ENCODE measurements around the gene PHLDB3. TPM values are rescaled to one million over a fixed set of nuclear protein-coding genes. Genes with fewer than 3 reads are reported as not detected.

Gene PHLDB3
- total RNA-seq, 1 experiment from 2014 or later: 8.5 TPM

- no peak overlapping the region for H3K27ac ChIP-seq (ENCODE audit: insufficient read length, low read depth, low read length)
- H2BK15ac ChIP-seq (ENCODE audit: low read depth, low read length): no peak overlapping the region
- H4K8ac ChIP-seq (replicated peaks; ENCODE audit: insufficient read length, low read depth, low read length): no peak overlapping the region
- peaks cover 5 to 6% of the 10 kb centered on the region in 2 experiments for H3K4me1 Mint-ChIP-seq
- no peak overlapping the region for H2BK12ac ChIP-seq (ENCODE audit: insufficient read length, low read depth, low read length)
- no peak overlapping the region for H3K23ac ChIP-seq (ENCODE audit: insufficient read length, low read depth, low read length)
- no peaks in the 10 kb centered on the region for H3K79me1 ChIP-seq (ENCODE audit: insufficient read depth, low read depth, low read length, poor library complexity, severe bottlenecking)
- H3K4ac ChIP-seq (ENCODE audit: low read depth, low read length): no peak overlapping the region
- H3K27ac Mint-ChIP-seq: no peak overlapping the region
- H4K5ac ChIP-seq (ENCODE audit: insufficient read length, low read depth, low read length): no peak overlapping the region
- H2BK20ac ChIP-seq (ENCODE audit: low read depth, low read length, poor library complexity, severe bottlenecking): no peak overlapping the region
- H3K9me3 ChIP-seq (ENCODE audit: control insufficient read depth, low read depth, low read length): no peaks in the 10 kb centered on the region
- no CpG with 5 or more reads among the region's 14 CpGs for WGBS (ENCODE audit: extremely low coverage, insufficient read length, low lambda C conversion rate)
- H3K4me3 Mint-ChIP-seq: no peak overlapping the region; a peak in 1 of 5 replicates
- H3K9me3 Mint-ChIP-seq: peaks cover 2 to 10% of the 10 kb centered on the region in 2 experiments; a peak in 4 of 5 replicates
- peak; percentile 86 for DNase-seq
- H3K23me2 ChIP-seq (ENCODE audit: insufficient read length, low read depth, low read length, poor library complexity, severe bottlenecking): no peaks in the 10 kb centered on the region
- H2AK5ac ChIP-seq (ENCODE audit: insufficient read length, low read length): no peak overlapping the region
- H3K56ac ChIP-seq (ENCODE audit: insufficient read length, low read depth, low read length): no peak overlapping the region
- H3K79me2 ChIP-seq (ENCODE audit: insufficient read depth, low read length): no peaks in the 10 kb centered on the region
- H3K9ac ChIP-seq (ENCODE audit: extremely low read depth, insufficient read length, low read length): no peak overlapping the region
- H3K27me3 Mint-ChIP-seq (ENCODE audit: low read depth): peaks cover 22% of the 10 kb centered on the region
- no peaks in the 10 kb centered on the region for H4K20me1 ChIP-seq (ENCODE audit: control insufficient read depth, insufficient read depth, insufficient read length)
- H3K18ac ChIP-seq (ENCODE audit: insufficient read length, low read depth, low read length): no peak overlapping the region
- no peak overlapping the region for H2BK5ac ChIP-seq (ENCODE audit: insufficient read length, low read length)
- TF ChIP-seq CTCF (conservative IDR thresholded peaks at IDR 0.05): peak; percentile 96
- no peak overlapping the region for H4K91ac ChIP-seq (ENCODE audit: insufficient read length, low read depth, low read length)
- H2BK120ac ChIP-seq (ENCODE audit: low read depth, low read length, poor library complexity, severe bottlenecking): no peak overlapping the region
- H3K4me2 ChIP-seq (ENCODE audit: insufficient read depth, insufficient read length, low read length): no peak overlapping the region
- H3K4me1 ChIP-seq (ENCODE audit: insufficient read depth, low read length): no peaks in the 10 kb centered on the region
- H2AFZ ChIP-seq (ENCODE audit: low read length): no peak overlapping the region
- H3K14ac ChIP-seq (ENCODE audit: insufficient read depth, low read length): no peak overlapping the region; the same call in 1 of the 2 replicates
- H3K36me3 Mint-ChIP-seq (ENCODE audit: insufficient read depth in 1 of 3, low read depth in 3 of 3): no peaks in the 10 kb centered on the region
- no peak overlapping the region for H3T11ph ChIP-seq (ENCODE audit: low read length)
- no peaks in the 10 kb centered on the region for H3K27me3 ChIP-seq (ENCODE audit: insufficient read depth, low read length)
Measured at GRCh38 chr19:43446746-43447489, 57.6 kb downstream of the PHLDB3 start.
